ENCODE data around the gene MXRA5.
"Not testable (repeated sequence)": the region's sequence is repeated elsewhere in the genome, so short reads cannot be mapped to it uniquely, and the experiment has no call there.

MXRA5 gene

DNA sequence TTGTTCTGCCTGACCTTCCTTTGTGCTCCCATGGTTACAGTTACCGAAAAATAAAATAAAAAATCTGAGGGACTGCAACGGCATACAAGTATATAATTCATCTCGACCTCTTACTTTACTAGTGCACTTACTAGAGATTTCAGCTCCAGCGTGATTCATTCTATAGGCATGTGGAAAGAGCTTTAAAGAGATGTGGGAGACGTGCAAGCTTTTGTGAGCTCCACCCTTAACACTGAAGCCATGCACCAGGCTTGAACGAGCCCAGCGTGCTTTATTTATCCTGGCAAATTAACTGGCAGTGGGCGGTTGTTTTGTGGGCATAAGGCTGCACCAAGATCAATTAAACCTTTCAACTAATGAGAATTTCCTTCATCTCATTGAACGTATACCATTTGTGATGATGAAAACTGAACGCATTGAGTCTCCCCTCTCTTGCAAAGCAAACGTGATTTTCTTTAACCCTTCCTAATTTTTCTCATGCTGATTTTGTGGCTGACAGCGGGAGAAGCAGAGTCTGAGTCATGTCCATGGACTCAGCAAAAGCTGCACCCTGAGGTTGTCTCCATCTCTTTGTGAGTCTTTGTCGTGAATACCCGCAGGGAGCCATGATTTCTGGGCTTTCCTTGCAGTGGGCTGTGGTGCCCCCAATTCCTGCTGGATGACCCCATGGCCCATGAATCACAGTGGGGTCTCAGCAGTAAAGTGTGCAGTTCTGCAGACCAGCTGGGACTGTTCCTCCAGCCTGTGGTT is 60.1 kb downstream of the MXRA5 start:
- no peaks in the 10 kb centered on the region for H3K4me1 ChIP-seq (ENCODE audit: control insufficient read depth in 2 of 2, insufficient read depth in 2 of 2, low read length in 2 of 2)
- no peaks in the 10 kb centered on the region for H3K36me3 ChIP-seq (ENCODE audit: control insufficient read depth in 2 of 2, insufficient read depth in 2 of 2, low read length in 2 of 2)
- H3K27ac ChIP-seq (ENCODE audit: low read depth in 2 of 2, low read length in 2 of 2) = no peak overlapping the region
- H3K4me3 ChIP-seq (ENCODE audit: low read length in 2 of 2) = no peak overlapping the region
- no peaks in the 10 kb centered on the region for H3K9me3 ChIP-seq (ENCODE audit: control insufficient read depth in 2 of 2, low read length in 2 of 2)
- H3K9ac ChIP-seq (ENCODE audit: low read depth in 1 of 2, low read length in 2 of 2) = no peak overlapping the region
- no peaks in the 10 kb centered on the region for H3K27me3 ChIP-seq (ENCODE audit: control insufficient read depth in 2 of 2, insufficient read depth in 2 of 2, low read length in 2 of 2)

DNA sequence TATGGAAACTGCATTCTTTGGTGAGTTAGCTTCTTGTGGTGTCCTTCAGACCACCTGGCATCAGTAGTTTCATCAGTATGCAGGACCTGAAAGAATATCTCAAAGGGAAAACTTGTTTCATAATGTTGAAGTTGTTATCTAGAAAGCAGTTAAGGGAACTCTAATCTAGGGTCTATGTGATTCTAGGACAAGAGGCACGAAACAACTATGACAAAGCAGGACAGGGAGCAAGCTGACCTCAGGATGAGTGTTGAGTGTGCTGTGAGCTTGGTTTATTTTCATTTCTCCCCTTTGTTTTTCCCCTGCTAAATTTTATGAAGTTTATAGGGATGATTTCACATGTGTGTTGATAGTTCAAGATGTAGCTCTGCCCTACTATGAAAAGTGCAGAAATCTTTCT is 65.7 kb downstream of the MXRA5 start:
- no peaks in the 10 kb centered on the region for H3K27me3 ChIP-seq (ENCODE audit: control insufficient read depth in 2 of 2, insufficient read depth in 2 of 2, low read length in 2 of 2)
- no peak overlapping the region for H3K4me3 ChIP-seq (ENCODE audit: low read length in 2 of 2)
- H3K4me1 ChIP-seq (ENCODE audit: control insufficient read depth in 2 of 2, insufficient read depth in 2 of 2, low read length in 2 of 2) = no peaks in the 10 kb centered on the region
- H3K27ac ChIP-seq (ENCODE audit: low read depth in 2 of 2, low read length in 2 of 2) = no peak overlapping the region
- no peaks in the 10 kb centered on the region for H3K9me3 ChIP-seq (ENCODE audit: control insufficient read depth in 2 of 2, low read length in 2 of 2)
- no peak overlapping the region for H3K9ac ChIP-seq (ENCODE audit: low read depth in 1 of 2, low read length in 2 of 2)
- no peaks in the 10 kb centered on the region for H3K36me3 ChIP-seq (ENCODE audit: control insufficient read depth in 2 of 2, insufficient read depth in 2 of 2, low read length in 2 of 2)

GRCh38 chrX:3273668-3274067 is 72.8 kb downstream of the MXRA5 start:
- H3K36me3 ChIP-seq (ENCODE audit: control insufficient read depth in 2 of 2, insufficient read depth in 2 of 2, low read length in 2 of 2); H3K27ac ChIP-seq (ENCODE audit: low read depth in 2 of 2, low read length in 2 of 2); H3K4me3 ChIP-seq (ENCODE audit: low read length in 2 of 2); H3K9ac ChIP-seq (ENCODE audit: low read depth in 1 of 2, low read length in 2 of 2); H3K27me3 ChIP-seq (ENCODE audit: control insufficient read depth in 2 of 2, insufficient read depth in 2 of 2, low read length in 2 of 2); H3K9me3 ChIP-seq (ENCODE audit: control insufficient read depth in 2 of 2, low read length in 2 of 2); H3K4me1 ChIP-seq (ENCODE audit: control insufficient read depth in 2 of 2, insufficient read depth in 2 of 2, low read length in 2 of 2): not testable (repeated sequence)

GRCh38 chrX:3271834-3272186 is 74.6 kb downstream of the MXRA5 start:
- H3K36me3 ChIP-seq (ENCODE audit: control insufficient read depth in 2 of 2, insufficient read depth in 2 of 2, low read length in 2 of 2) = no peaks in the 10 kb centered on the region
- H3K4me1 ChIP-seq (ENCODE audit: control insufficient read depth in 2 of 2, insufficient read depth in 2 of 2, low read length in 2 of 2) = no peaks in the 10 kb centered on the region
- H3K9me3 ChIP-seq (ENCODE audit: control insufficient read depth in 2 of 2, low read length in 2 of 2) = no peaks in the 10 kb centered on the region
- H3K9ac ChIP-seq (ENCODE audit: low read depth in 1 of 2, low read length in 2 of 2) = no peak overlapping the region
- H3K27me3 ChIP-seq (ENCODE audit: control insufficient read depth in 2 of 2, insufficient read depth in 2 of 2, low read length in 2 of 2) = no peaks in the 10 kb centered on the region
- no peak overlapping the region for H3K4me3 ChIP-seq (ENCODE audit: low read length in 2 of 2)
- no peak overlapping the region for H3K27ac ChIP-seq (ENCODE audit: low read depth in 2 of 2, low read length in 2 of 2)

DNA sequence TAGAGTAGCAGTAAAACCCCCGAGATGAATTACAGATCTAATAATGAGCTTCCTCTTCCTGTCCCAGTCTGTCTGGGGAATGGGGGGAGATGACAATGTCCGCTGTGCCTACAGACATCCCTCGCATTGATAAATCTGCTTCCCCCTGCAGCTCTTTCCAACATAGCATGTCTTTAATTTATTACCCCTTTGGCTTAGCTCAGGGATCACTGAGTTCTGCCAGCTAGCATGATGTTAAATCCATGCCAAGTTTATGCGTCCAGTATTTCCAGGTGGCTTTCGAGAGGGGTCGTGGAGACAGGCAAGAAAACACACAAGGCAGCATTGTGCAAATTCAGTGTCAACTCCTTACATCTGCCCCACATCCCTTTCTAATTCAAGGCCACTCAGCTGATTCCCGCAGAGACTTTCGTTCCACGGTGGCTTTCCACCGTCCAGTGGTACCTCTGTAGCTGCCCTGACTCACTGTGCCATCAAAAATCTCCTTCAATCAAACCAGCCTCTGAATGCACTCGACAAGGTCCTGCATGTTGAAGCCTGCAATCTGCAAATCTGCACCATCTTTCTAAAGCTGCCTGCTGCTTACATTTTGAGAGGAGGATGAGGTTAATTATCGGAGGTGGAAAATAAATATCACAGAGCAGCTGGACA is 75.1 kb downstream of the MXRA5 start:
- H3K27ac ChIP-seq (ENCODE audit: low read depth in 2 of 2, low read length in 2 of 2) = peak overlapping the region in 1 of 2 donors; percentile 13
- H3K27me3 ChIP-seq (ENCODE audit: control insufficient read depth in 2 of 2, insufficient read depth in 2 of 2, low read length in 2 of 2) = no peaks in the 10 kb centered on the region
- no peaks in the 10 kb centered on the region for H3K4me1 ChIP-seq (ENCODE audit: control insufficient read depth in 2 of 2, insufficient read depth in 2 of 2, low read length in 2 of 2)
- H3K9me3 ChIP-seq (ENCODE audit: control insufficient read depth in 2 of 2, low read length in 2 of 2) = no peaks in the 10 kb centered on the region
- H3K36me3 ChIP-seq (ENCODE audit: control insufficient read depth in 2 of 2, insufficient read depth in 2 of 2, low read length in 2 of 2) = no peaks in the 10 kb centered on the region
- no peak overlapping the region for H3K9ac ChIP-seq (ENCODE audit: low read depth in 1 of 2, low read length in 2 of 2)
- H3K4me3 ChIP-seq (ENCODE audit: low read length in 2 of 2) = no peak overlapping the region

DNA sequence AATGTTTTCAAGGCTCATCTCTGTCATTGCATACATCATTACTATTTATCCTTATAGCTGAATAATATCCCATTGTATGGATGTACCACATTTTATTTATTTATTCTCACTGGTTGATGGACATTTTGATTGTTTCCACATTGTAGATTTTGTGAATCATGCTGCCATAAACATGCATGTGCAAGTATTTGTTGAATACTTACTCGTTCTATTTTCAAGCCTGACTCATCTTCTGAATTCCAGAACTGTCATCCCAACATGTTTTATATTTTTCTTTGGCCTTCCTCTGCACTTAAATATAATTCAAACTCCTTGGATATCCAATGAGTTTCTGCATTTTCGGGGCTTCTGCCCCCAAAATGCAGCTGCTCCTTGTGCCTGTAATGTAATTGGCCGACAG is 77.6 kb downstream of the MXRA5 start:
- Histone ChIP-seq H3K36me3 (ENCODE audit: control insufficient read depth in 2 of 2, insufficient read depth in 2 of 2, low read length in 2 of 2) (no peaks in the 10 kb centered on the region), H3K9me3 (ENCODE audit: control insufficient read depth in 2 of 2, low read length in 2 of 2) (no peaks in the 10 kb centered on the region), H3K27ac (ENCODE audit: low read depth in 2 of 2, low read length in 2 of 2) (no peak overlapping the region), H3K9ac (ENCODE audit: low read depth in 1 of 2, low read length in 2 of 2) (no peak overlapping the region), H3K4me1 (ENCODE audit: control insufficient read depth in 2 of 2, insufficient read depth in 2 of 2, low read length in 2 of 2) (no peaks in the 10 kb centered on the region), H3K27me3 (ENCODE audit: control insufficient read depth in 2 of 2, insufficient read depth in 2 of 2, low read length in 2 of 2) (no peaks in the 10 kb centered on the region), H3K4me3 (ENCODE audit: low read length in 2 of 2) (no peak overlapping the region)

- no peak overlapping the region for H3K4me3 ChIP-seq (ENCODE audit: low read length in 2 of 2)
- H3K9ac ChIP-seq (ENCODE audit: low read depth in 1 of 2, low read length in 2 of 2) = no peak overlapping the region
- H3K4me1 ChIP-seq (ENCODE audit: control insufficient read depth in 2 of 2, insufficient read depth in 2 of 2, low read length in 2 of 2) = no peaks in the 10 kb centered on the region
- no peak overlapping the region for H3K27ac ChIP-seq (ENCODE audit: low read depth in 2 of 2, low read length in 2 of 2)
- H3K36me3 ChIP-seq (ENCODE audit: control insufficient read depth in 2 of 2, insufficient read depth in 2 of 2, low read length in 2 of 2) = no peaks in the 10 kb centered on the region
- no peaks in the 10 kb centered on the region for H3K27me3 ChIP-seq (ENCODE audit: control insufficient read depth in 2 of 2, insufficient read depth in 2 of 2, low read length in 2 of 2)
- peaks cover 0 to 4% of the 10 kb centered on the region in 2 donors for H3K9me3 ChIP-seq (ENCODE audit: control insufficient read depth in 2 of 2, low read length in 2 of 2)
Measured at GRCh38 chrX:3263681-3264126, 82.7 kb downstream of the MXRA5 start.

DNA sequence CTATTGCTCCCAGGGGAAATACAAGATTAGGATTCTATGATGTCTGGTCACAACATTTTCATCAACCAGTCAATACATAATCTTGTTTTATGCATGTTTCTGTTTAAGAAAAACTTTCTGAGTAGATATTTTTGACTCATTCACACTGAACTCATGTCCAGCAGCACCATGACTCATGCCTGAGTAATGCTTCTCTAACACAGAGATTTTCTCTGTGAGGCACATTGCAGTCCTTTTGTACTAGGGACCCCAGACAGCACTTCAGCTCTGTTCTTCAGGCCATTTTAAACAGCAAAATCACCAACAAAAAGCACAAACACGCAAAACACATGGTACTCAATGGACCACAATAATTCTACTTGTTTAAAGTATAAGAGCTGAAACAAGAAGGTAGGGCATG is 83.6 kb downstream of the MXRA5 start:
- Histone ChIP-seq H3K36me3 (ENCODE audit: control insufficient read depth in 2 of 2, insufficient read depth in 2 of 2, low read length in 2 of 2) (no peaks in the 10 kb centered on the region), H3K4me3 (ENCODE audit: low read length in 2 of 2) (no peak overlapping the region), H3K4me1 (ENCODE audit: control insufficient read depth in 2 of 2, insufficient read depth in 2 of 2, low read length in 2 of 2) (no peaks in the 10 kb centered on the region), H3K9me3 (ENCODE audit: control insufficient read depth in 2 of 2, low read length in 2 of 2) (peaks cover 0 to 4% of the 10 kb centered on the region in 2 donors), H3K27me3 (ENCODE audit: control insufficient read depth in 2 of 2, insufficient read depth in 2 of 2, low read length in 2 of 2) (no peaks in the 10 kb centered on the region), H3K27ac (ENCODE audit: low read depth in 2 of 2, low read length in 2 of 2) (no peak overlapping the region), H3K9ac (ENCODE audit: low read depth in 1 of 2, low read length in 2 of 2) (no peak overlapping the region)

Measured in mucosa of rectum (tissue), 2 donors.